HG02763 (cell line): ENCODE data around the gene TP73.
"Not testable (repeated sequence)": the region's sequence is repeated elsewhere in the genome, so short reads cannot be mapped to it uniquely, and the experiment has no call there.

Experiments used
- ATAC-seq: cut with Tn5 transposase; IDR thresholded peaks from one replicate; pipeline ENCODE4 v1.9.1; 2021; ENCODE audit warnings: mild to moderate bottlenecking, moderate library complexity; ENCODE audit not compliant: unreplicated experiment

TP73 gene

GRCh38 chr1:3618531-3618880 is 33.8 kb upstream of the TP73 start:
- no peak for ATAC-seq

GRCh38 chr1:3618881-3619671 is 33.2 kb upstream of the TP73 start:
- no peak for ATAC-seq

- no peak for ATAC-seq
These were observed 31.6 kb upstream of the TP73 start for GRCh38 chr1:3620708-3621107.

GRCh38 chr1:3621151-3621671 is 31.1 kb upstream of the TP73 start:
- ATAC-seq: not testable (repeated sequence)

- ATAC-seq: not testable (repeated sequence)
These were observed 30.2 kb upstream of the TP73 start for GRCh38 chr1:3622102-3622501.

- ATAC-seq: no peak
These were observed 28.7 kb upstream of the TP73 start for GRCh38 chr1:3623441-3624199.

- ATAC-seq: peak; percentile 95
These were observed 27.8 kb upstream of the TP73 start, which contains the start of gene TPRG1L for GRCh38 chr1:3624200-3625136. Gene TPRG1L (plus strand): TSS chr1:3625015. CDS start chr1:3625073, 58 bp downstream.

- peak; percentile 15 for ATAC-seq
These were observed 27.0 kb upstream of the TP73 start for GRCh38 chr1:3625151-3625907.

GRCh38 chr1:3626025-3626424 is 26.3 kb upstream of the TP73 start:
- ATAC-seq: no peak

- ATAC-seq: no peak
These were observed 24.6 kb upstream of the TP73 start for GRCh38 chr1:3627515-3628253.

GRCh38 chr1:3628445-3628844 is 23.9 kb upstream of the TP73 start:
- no peak for ATAC-seq

- no peak for ATAC-seq
These were observed 22.7 kb upstream of the TP73 start for GRCh38 chr1:3629561-3630160.

GRCh38 chr1:3630161-3630611 is 22.1 kb upstream of the TP73 start:
- no peak for ATAC-seq

- ATAC-seq: no peak
These were observed 21.4 kb upstream of the TP73 start for GRCh38 chr1:3630914-3631313.

GRCh38 chr1:3631320-3632260 is 20.7 kb upstream of the TP73 start:
- no peak for ATAC-seq

GRCh38 chr1:3632298-3632697 is 20.0 kb upstream of the TP73 start:
- no peak for ATAC-seq

GRCh38 chr1:3632716-3633343 is 19.5 kb upstream of the TP73 start:
- no peak for ATAC-seq
